Upper lobe of right lung (tissue), 1 donor: ENCODE results near the gene IFNL1. TPM values are rescaled to one million over a fixed set of nuclear protein-coding genes. Genes with fewer than 3 reads are reported as not detected.
A peak's percentile ranks its signal among the peaks of the same experiment; 100 is the strongest.
"Not testable (repeated sequence)": the region's sequence is repeated elsewhere in the genome, so short reads cannot be mapped to it uniquely, and the experiment has no call there.

Source experiments
- ATAC-seq: fragments of 200-7000 bp; cut with Tn5 transposase; one replicate; pipeline ENCODE4 v1.9.1; 2020; ENCODE audit warnings: mild to moderate bottlenecking, moderate library complexity
- DNase-seq: peaks from one replicate; pipeline ENCODE4 v3.0.0-alpha.2; 2020
- H3K27ac ChIP-seq: fragments of 200-600 bp; one replicate; pipeline ENCODE4 v1.8.0; 2022
- H3K27me3 ChIP-seq: fragments of 200-600 bp; one replicate; pipeline ENCODE4 v1.8.0; 2022; ENCODE audit warnings: mild to moderate bottlenecking
- H3K36me3 ChIP-seq: fragments of 200-600 bp; one replicate; pipeline ENCODE4 v1.8.0; 2022
- H3K4me1 ChIP-seq: fragments of 200-600 bp; one replicate; pipeline ENCODE4 v1.8.0; 2022
- H3K4me3 ChIP-seq: fragments of 200-600 bp; one replicate; pipeline ENCODE4 v1.8.0; 2022; ENCODE audit warnings: mild to moderate bottlenecking
- H3K9me3 ChIP-seq: fragments of 200-600 bp; one replicate; pipeline ENCODE4 v1.8.0; 2022
- CTCF ChIP-seq: fragments of 200-600 bp; IDR thresholded peaks from one replicate; pipeline ENCODE4 v1.8.0; 2022; ENCODE audit warnings: antibody characterized with exemption
- intact Hi-C: fragments of 100-400 bp; cut with DNase I; formaldehyde crosslinking; loops from one replicate; pipeline ENCODE4 v1.11.0; 2022
- total RNA-seq: library from RNA; stranded (reverse); fragmentation: NEBNext Ultra II Directional; extraction: Animal tissue kit (Norgen Biotek cat#: 25700); gene quantifications from one replicate; pipeline ENCODE4 v1.2.1, GENCODE V29; 2021
- donor health status: DM: no; HTN: yes; CAD: no; lungs with severe emphysema.

IFNL1 gene
- total RNA-seq, 1 donor from 2014 or later = not detected

- no peak for TF ChIP-seq CTCF
- Histone ChIP-seq H3K4me3 (no peak overlapping the region), H3K4me1 (no peaks in the 10 kb centered on the region), H3K27ac (no peak overlapping the region), H3K9me3 (no peaks in the 10 kb centered on the region), H3K36me3 (no peaks in the 10 kb centered on the region), H3K27me3 (peaks cover 18% of the 10 kb centered on the region)
- DNase-seq = no peak
- intact Hi-C loops = no loop called here
- ATAC-seq = no peak
Observed at GRCh38 chr19:39306075-39306474, 9.9 kb downstream of the IFNL1 start.

- H3K36me3 ChIP-seq = no peaks in the 10 kb centered on the region
- peak; percentile 79 for DNase-seq
- H3K9me3 ChIP-seq = no peaks in the 10 kb centered on the region
- H3K4me3 ChIP-seq = peak overlapping the region; percentile 26
- intact Hi-C loops = no loop called here
- TF ChIP-seq CTCF = no peak
- H3K27me3 ChIP-seq = peaks cover 18% of the 10 kb centered on the region
- peak; percentile 90 for ATAC-seq
- H3K4me1 ChIP-seq = no peaks in the 10 kb centered on the region
- H3K27ac ChIP-seq = no peak overlapping the region
Observed at GRCh38 chr19:39307046-39307821, 11.0 kb downstream of the IFNL1 start.

GRCh38 chr19:39307822-39308530, 11.8 kb downstream of the IFNL1 start:
- H3K27me3 ChIP-seq = peaks cover 18% of the 10 kb centered on the region
- H3K4me1 ChIP-seq = no peaks in the 10 kb centered on the region
- intact Hi-C loops = no loop called here
- ATAC-seq = peak; percentile 9
- H3K27ac ChIP-seq = no peak overlapping the region
- H3K4me3 ChIP-seq = peak overlapping the region; percentile 26
- DNase-seq = no peak
- no peak for TF ChIP-seq CTCF
- H3K36me3 ChIP-seq = no peaks in the 10 kb centered on the region
- H3K9me3 ChIP-seq = no peaks in the 10 kb centered on the region

- peaks cover 18% of the 10 kb centered on the region for H3K27me3 ChIP-seq
- H3K27ac ChIP-seq = no peak overlapping the region
- H3K4me3 ChIP-seq = no peak overlapping the region
- H3K9me3 ChIP-seq = no peaks in the 10 kb centered on the region
- TF ChIP-seq CTCF = no peak
- no peaks in the 10 kb centered on the region for H3K36me3 ChIP-seq
- ATAC-seq = peak; percentile 3
- no peak for DNase-seq
- intact Hi-C loops = no loop called here
- no peaks in the 10 kb centered on the region for H3K4me1 ChIP-seq
Observed at GRCh38 chr19:39308531-39309304, 12.5 kb downstream of the IFNL1 start.

GRCh38 chr19:39309305-39309670, 13.1 kb downstream of the IFNL1 start:
- H3K36me3 ChIP-seq, intact Hi-C loops, ATAC-seq, H3K4me3 ChIP-seq, DNase-seq, H3K9me3 ChIP-seq, H3K27ac ChIP-seq, H3K4me1 ChIP-seq: not testable (repeated sequence)
- H3K27me3 ChIP-seq = peaks cover 18% of the 10 kb centered on the region
